ENCODE data around the gene C6orf47. TPM values are rescaled to one million over a fixed set of nuclear protein-coding genes. Genes with fewer than 3 reads are reported as not detected.

C6orf47 gene
- total RNA-seq, 1 donor from 2014 or later = 23.5 TPM

GRCh38 chr6:31705931-31706330 is 45.4 kb upstream of the C6orf47 start:
- Mint-ChIP-seq H3K27ac (ENCODE audit: unreplicated experiment) (no peak overlapping the region), H3K4me1 (peaks cover 18% of the 10 kb centered on the region), H3K4me3 (no peak overlapping the region), H3K27me3 (ENCODE audit: low read depth) (no peaks in the 10 kb centered on the region), H3K36me3 (ENCODE audit: low read depth) (no peaks in the 10 kb centered on the region), H3K9me3 (no peaks in the 10 kb centered on the region)
- TF ChIP-seq, protein P1, sequence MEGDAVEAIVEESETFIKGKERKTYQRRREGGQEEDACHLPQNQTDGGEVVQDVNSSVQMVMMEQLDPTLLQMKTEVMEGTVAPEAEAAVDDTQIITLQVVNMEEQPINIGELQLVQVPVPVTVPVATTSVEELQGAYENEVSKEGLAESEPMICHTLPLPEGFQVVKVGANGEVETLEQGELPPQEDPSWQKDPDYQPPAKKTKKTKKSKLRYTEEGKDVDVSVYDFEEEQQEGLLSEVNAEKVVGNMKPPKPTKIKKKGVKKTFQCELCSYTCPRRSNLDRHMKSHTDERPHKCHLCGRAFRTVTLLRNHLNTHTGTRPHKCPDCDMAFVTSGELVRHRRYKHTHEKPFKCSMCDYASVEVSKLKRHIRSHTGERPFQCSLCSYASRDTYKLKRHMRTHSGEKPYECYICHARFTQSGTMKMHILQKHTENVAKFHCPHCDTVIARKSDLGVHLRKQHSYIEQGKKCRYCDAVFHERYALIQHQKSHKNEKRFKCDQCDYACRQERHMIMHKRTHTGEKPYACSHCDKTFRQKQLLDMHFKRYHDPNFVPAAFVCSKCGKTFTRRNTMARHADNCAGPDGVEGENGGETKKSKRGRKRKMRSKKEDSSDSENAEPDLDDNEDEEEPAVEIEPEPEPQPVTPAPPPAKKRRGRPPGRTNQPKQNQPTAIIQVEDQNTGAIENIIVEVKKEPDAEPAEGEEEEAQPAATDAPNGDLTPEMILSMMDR (conservative IDR thresholded peaks at IDR 0.05) = no peak
- no peak for DNase-seq (ENCODE audit: low read depth, low spot score)

- H3K4me3 Mint-ChIP-seq = peak within 1 kb of the TSS; percentile 94
- peak; percentile 94 for DNase-seq (ENCODE audit: low read depth, low spot score)
- TF ChIP-seq, protein P1 (conservative IDR thresholded peaks at IDR 0.05) = peak; percentile 20
- no peaks in the 10 kb centered on the region for H3K9me3 Mint-ChIP-seq
- no peaks in the 10 kb centered on the region for H3K27me3 Mint-ChIP-seq (ENCODE audit: low read depth)
- H3K27ac Mint-ChIP-seq (ENCODE audit: unreplicated experiment) = peak within 1 kb of the TSS; percentile 91
- H3K36me3 Mint-ChIP-seq (ENCODE audit: low read depth) = peaks cover under 1% of the 10 kb centered on the region
- peaks cover 20% of the 10 kb centered on the region for H3K4me1 Mint-ChIP-seq
Measured at GRCh38 chr6:31702819-31703716, 42.5 kb upstream of the C6orf47 start, which contains the start of gene ABHD16A. Gene ABHD16A (minus strand): TSS chr6:31703324. CDS start chr6:31703281, 43 bp downstream.

DNA sequence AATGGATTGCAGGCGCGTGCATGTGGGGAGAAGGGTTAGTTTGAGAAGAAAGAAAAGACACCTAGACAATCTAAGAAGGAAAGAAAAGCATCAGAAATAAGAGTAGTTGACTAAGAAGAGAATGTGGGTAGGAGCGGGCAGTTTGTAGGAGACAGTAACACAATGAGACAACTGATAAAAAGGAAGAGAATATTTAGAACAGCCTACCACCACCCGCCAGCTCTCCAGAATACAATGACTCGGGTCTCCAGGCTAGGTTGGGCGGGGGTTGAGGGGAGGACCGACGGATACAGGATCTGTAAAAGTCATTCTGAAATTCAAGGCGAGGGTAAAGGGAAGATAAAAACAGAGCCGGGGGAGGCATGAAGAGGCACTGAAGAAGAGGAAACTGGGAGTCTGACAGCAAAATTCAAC is 41.8 kb upstream of the C6orf47 start:
- H3K36me3 Mint-ChIP-seq (ENCODE audit: low read depth) = peaks cover 5% of the 10 kb centered on the region
- no peaks in the 10 kb centered on the region for H3K27me3 Mint-ChIP-seq (ENCODE audit: low read depth)
- TF ChIP-seq, protein P1 (conservative IDR thresholded peaks at IDR 0.05) = no peak
- peaks cover 20% of the 10 kb centered on the region for H3K4me1 Mint-ChIP-seq
- peak overlapping the region; percentile 91 for H3K27ac Mint-ChIP-seq (ENCODE audit: unreplicated experiment)
- peak overlapping the region; percentile 94 for H3K4me3 Mint-ChIP-seq
- H3K9me3 Mint-ChIP-seq = no peaks in the 10 kb centered on the region
- DNase-seq (ENCODE audit: low read depth, low spot score) = no peak

DNA sequence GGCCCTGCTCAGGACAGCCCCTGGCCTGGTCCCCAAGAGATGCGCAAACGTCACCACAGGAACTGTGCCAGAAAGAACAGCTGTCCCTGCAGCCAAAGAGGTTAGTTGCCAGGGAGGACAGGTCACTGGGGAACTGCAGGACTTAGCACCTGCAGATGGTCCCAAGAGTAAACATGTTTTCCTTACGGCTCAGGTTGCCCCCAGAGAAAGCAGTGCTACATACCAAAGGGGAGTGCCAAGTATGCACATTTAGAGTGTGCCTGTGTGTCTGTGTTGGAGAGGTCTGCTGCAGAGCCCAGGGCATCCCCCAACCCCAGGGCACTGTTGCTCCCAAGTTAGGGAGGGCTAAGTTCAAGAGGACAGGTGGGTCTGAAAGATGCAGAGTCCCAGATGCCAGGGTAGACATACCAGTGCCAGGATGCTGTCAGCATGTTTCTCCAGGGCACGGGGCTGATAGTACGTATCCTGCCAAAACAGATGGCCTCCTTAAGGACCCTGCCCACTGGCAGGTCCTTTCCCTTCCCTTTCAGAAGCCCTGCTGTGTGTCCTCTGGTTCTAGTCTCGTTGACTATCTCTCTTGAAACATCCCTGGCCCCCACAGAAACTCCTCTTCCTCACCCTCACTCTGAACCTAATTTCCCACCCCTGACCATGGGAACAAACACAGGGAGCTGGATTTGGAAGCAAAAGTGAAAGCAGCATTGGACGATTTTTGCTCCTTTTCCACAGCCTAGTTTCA is 41.3 kb upstream of the C6orf47 start:
- Mint-ChIP-seq H3K27ac (ENCODE audit: unreplicated experiment) (peak overlapping the region; percentile 91), H3K4me3 (peak overlapping the region; percentile 94), H3K4me1 (peaks cover 20% of the 10 kb centered on the region), H3K27me3 (ENCODE audit: low read depth) (no peaks in the 10 kb centered on the region), H3K36me3 (ENCODE audit: low read depth) (peaks cover 5% of the 10 kb centered on the region), H3K9me3 (no peaks in the 10 kb centered on the region)
- TF ChIP-seq, protein P1 (conservative IDR thresholded peaks at IDR 0.05) = no peak
- DNase-seq (ENCODE audit: low read depth, low spot score) = no peak

DNA sequence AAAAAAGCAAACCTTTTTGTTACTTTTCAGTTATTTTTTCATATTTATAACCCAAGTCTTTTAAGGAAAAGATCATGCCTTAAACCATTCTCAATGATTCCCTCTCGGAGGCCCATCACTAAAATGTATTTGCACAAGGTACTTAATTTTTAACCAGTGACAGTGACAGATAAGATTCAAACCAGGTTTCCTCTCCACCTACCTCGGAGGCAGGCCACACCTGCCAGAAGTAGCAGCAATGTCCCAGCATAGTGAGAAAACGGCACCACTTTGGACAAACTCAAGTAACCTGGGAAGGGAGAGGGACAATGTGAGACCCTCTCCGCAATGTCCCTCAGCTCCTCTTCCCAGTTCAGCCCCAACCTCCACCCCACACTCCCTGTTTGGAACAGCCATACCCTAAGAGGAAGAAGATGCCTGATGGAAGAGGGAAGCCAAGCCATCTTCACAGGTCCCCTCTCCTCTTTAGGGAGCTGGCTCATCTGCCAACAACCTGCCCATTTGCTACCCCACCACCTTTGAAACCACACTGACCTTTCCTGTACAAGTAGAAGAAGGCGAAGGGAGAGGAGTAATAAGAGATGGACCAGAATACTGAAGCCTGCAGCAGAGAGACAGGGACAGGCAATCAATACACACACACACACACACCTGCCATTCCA is 40.3 kb upstream of the C6orf47 start:
- peaks cover 5% of the 10 kb centered on the region for H3K36me3 Mint-ChIP-seq (ENCODE audit: low read depth)
- peak overlapping the region; percentile 94 for H3K4me3 Mint-ChIP-seq
- H3K4me1 Mint-ChIP-seq = peaks cover 20% of the 10 kb centered on the region
- no peak for DNase-seq (ENCODE audit: low read depth, low spot score)
- no peak overlapping the region for H3K27ac Mint-ChIP-seq (ENCODE audit: unreplicated experiment)
- TF ChIP-seq, protein P1 (conservative IDR thresholded peaks at IDR 0.05) = no peak
- no peaks in the 10 kb centered on the region for H3K9me3 Mint-ChIP-seq
- no peaks in the 10 kb centered on the region for H3K27me3 Mint-ChIP-seq (ENCODE audit: low read depth)

All from neural crest cell (in vitro differentiated cells).